Measurements from ENCODE around the gene SDK1.
"Not testable (repeated sequence)": the region's sequence is repeated elsewhere in the genome, so short reads cannot be mapped to it uniquely, and the experiment has no call there.

The SDK1 gene

GRCh38 chr7:3753868-3754267 lies 452.8 kb downstream of the SDK1 start:
- DNase-seq: peak; percentile 3

- peak; percentile 41 for DNase-seq
Measured at GRCh38 chr7:3754493-3755341, 453.7 kb downstream of the SDK1 start.

GRCh38 chr7:3755778-3756453 lies 454.9 kb downstream of the SDK1 start:
- DNase-seq: not testable (repeated sequence)

- no peak for DNase-seq
Measured at GRCh38 chr7:3757059-3757458, 456.0 kb downstream of the SDK1 start.

GRCh38 chr7:3760651-3761050 lies 459.6 kb downstream of the SDK1 start:
- DNase-seq: peak; percentile 2

- no peak for DNase-seq
Measured at GRCh38 chr7:3762146-3762831, 461.2 kb downstream of the SDK1 start.

GRCh38 chr7:3767917-3768777 lies 467.1 kb downstream of the SDK1 start:
- DNase-seq: no peak

GRCh38 chr7:3771906-3772305 lies 470.9 kb downstream of the SDK1 start:
- DNase-seq: no peak

- no peak for DNase-seq
Measured at GRCh38 chr7:3778345-3778744, 477.3 kb downstream of the SDK1 start.

GRCh38 chr7:3780016-3780415 lies 479.0 kb downstream of the SDK1 start:
- DNase-seq: no peak

GRCh38 chr7:3780525-3780924 lies 479.5 kb downstream of the SDK1 start:
- DNase-seq: no peak

GRCh38 chr7:3781607-3782006 lies 480.6 kb downstream of the SDK1 start:
- no peak for DNase-seq

GRCh38 chr7:3787717-3788264 lies 486.7 kb downstream of the SDK1 start:
- DNase-seq: no peak

GRCh38 chr7:3790803-3791202 lies 489.8 kb downstream of the SDK1 start:
- DNase-seq: no peak

- DNase-seq: no peak
Measured at GRCh38 chr7:3791327-3791726, 490.3 kb downstream of the SDK1 start.

GRCh38 chr7:3795141-3795540 lies 494.1 kb downstream of the SDK1 start:
- DNase-seq: no peak

GRCh38 chr7:3795781-3796180 lies 494.7 kb downstream of the SDK1 start:
- DNase-seq: no peak

- DNase-seq: no peak
Measured at GRCh38 chr7:3805151-3805550, 504.1 kb downstream of the SDK1 start.

GRCh38 chr7:3806516-3806915 lies 505.5 kb downstream of the SDK1 start:
- no peak for DNase-seq

- DNase-seq: no peak
Measured at GRCh38 chr7:3807824-3808223, 506.8 kb downstream of the SDK1 start.

GRCh38 chr7:3821488-3821887 lies 520.4 kb downstream of the SDK1 start:
- no peak for DNase-seq

- no peak for DNase-seq
Measured at GRCh38 chr7:3825491-3825890, 524.4 kb downstream of the SDK1 start.

GRCh38 chr7:3832199-3832598 lies 531.1 kb downstream of the SDK1 start:
- DNase-seq: no peak
